ENCODE data around the gene EID2. TPM values are rescaled to one million over a fixed set of nuclear protein-coding genes. Genes with fewer than 3 reads are reported as not detected.

The EID2 gene
- polyA plus RNA-seq, 4 donors = 9.9 to 13.4 (median 11.9) TPM

- Histone ChIP-seq H3K36me3 (ENCODE audit: control insufficient read depth in 3 of 3, insufficient read depth in 2 of 3, low read depth in 1 of 3, low read length in 3 of 3) (no peaks in the 10 kb centered on the region), H3K9me3 (ENCODE audit: control insufficient read depth in 2 of 2, insufficient read depth in 1 of 2, low read depth in 1 of 2, low read length in 1 of 2) (no peaks in the 10 kb centered on the region), H3K4me3 (ENCODE audit: low read depth in 1 of 3, low read length in 3 of 3) (no peak overlapping the region), H3K4me1 (ENCODE audit: control insufficient read depth in 3 of 3, insufficient read depth in 2 of 3, low read depth in 1 of 3, low read length in 2 of 3) (peaks cover 0 to 5% (median 2%) of the 10 kb centered on the region in 3 donors), H3K27me3 (ENCODE audit: control insufficient read depth in 3 of 3, insufficient read depth in 3 of 3, low read length in 3 of 3) (peaks cover 7 to 53% (median 35%) of the 10 kb centered on the region in 3 donors), H3K27ac (ENCODE audit: low read depth in 1 of 3, low read length in 2 of 3) (no peak overlapping the region)
- DNase-seq (no peak), FAIRE-seq (no peak)
- 44 to 50% (median 45%) methylated on average over 6 of the region's 6 CpGs for WGBS, 3 donors
Observed at GRCh38 chr19:39516270-39516669, 23.7 kb downstream of the EID2 start.

- peak overlapping the region in 2 of 3 donors; percentile 2 to 35 for H3K4me3 ChIP-seq (ENCODE audit: low read depth in 1 of 3, low read length in 3 of 3)
- 3 to 6% (median 5%) methylated on average over 42 to 44 of the region's 44 CpGs for WGBS, 3 donors
- DNase-seq (peak in 1 of 2 donors; percentile 26), FAIRE-seq (no peak)
- H3K36me3 ChIP-seq (ENCODE audit: control insufficient read depth in 3 of 3, insufficient read depth in 2 of 3, low read depth in 1 of 3, low read length in 3 of 3) = no peaks in the 10 kb centered on the region
- peaks cover 7 to 53% (median 35%) of the 10 kb centered on the region in 3 donors for H3K27me3 ChIP-seq (ENCODE audit: control insufficient read depth in 3 of 3, insufficient read depth in 3 of 3, low read length in 3 of 3)
- H3K27ac ChIP-seq (ENCODE audit: low read depth in 1 of 3, low read length in 2 of 3) = no peak overlapping the region
- H3K4me1 ChIP-seq (ENCODE audit: control insufficient read depth in 3 of 3, insufficient read depth in 2 of 3, low read depth in 1 of 3, low read length in 2 of 3) = peaks cover 0 to 5% (median 2%) of the 10 kb centered on the region in 3 donors
- H3K9me3 ChIP-seq (ENCODE audit: control insufficient read depth in 2 of 2, insufficient read depth in 1 of 2, low read depth in 1 of 2, low read length in 1 of 2) = no peaks in the 10 kb centered on the region
Observed at GRCh38 chr19:39515551-39516191, 24.3 kb downstream of the EID2 start.

GRCh38 chr19:39514840-39515550, 25.0 kb downstream of the EID2 start, which contains the start of gene SELENOV:
SELENOV (plus strand) TSS chr19:39515139; CDS start chr19:39515213, 74 bp downstream.
- Histone ChIP-seq H3K27ac (ENCODE audit: low read depth in 1 of 3, low read length in 2 of 3) (no peak within 1 kb of the TSS), H3K4me1 (ENCODE audit: control insufficient read depth in 3 of 3, insufficient read depth in 2 of 3, low read depth in 1 of 3, low read length in 2 of 3) (peaks cover 0 to 5% (median 2%) of the 10 kb centered on the region in 3 donors), H3K27me3 (ENCODE audit: control insufficient read depth in 3 of 3, insufficient read depth in 3 of 3, low read length in 3 of 3) (peaks cover 7 to 53% (median 35%) of the 10 kb centered on the region in 3 donors), H3K9me3 (ENCODE audit: control insufficient read depth in 2 of 2, insufficient read depth in 1 of 2, low read depth in 1 of 2, low read length in 1 of 2) (no peaks in the 10 kb centered on the region), H3K4me3 (ENCODE audit: low read depth in 1 of 3, low read length in 3 of 3) (peak within 1 kb of the TSS in 2 of 3 donors; percentile 2 to 35), H3K36me3 (ENCODE audit: control insufficient read depth in 3 of 3, insufficient read depth in 2 of 3, low read depth in 1 of 3, low read length in 3 of 3) (no peaks in the 10 kb centered on the region)
- 1 to 4% (median 4%) methylated on average over 48 to 56 of the region's 56 CpGs for WGBS, 3 donors
- no peak for FAIRE-seq
- peak in 1 of 2 donors; percentile 32 for DNase-seq

- H3K36me3 ChIP-seq (ENCODE audit: control insufficient read depth in 3 of 3, insufficient read depth in 2 of 3, low read depth in 1 of 3, low read length in 3 of 3) = no peaks in the 10 kb centered on the region
- FAIRE-seq (no peak), DNase-seq (no peak)
- no peak overlapping the region for H3K4me3 ChIP-seq (ENCODE audit: low read depth in 1 of 3, low read length in 3 of 3)
- H3K9me3 ChIP-seq (ENCODE audit: control insufficient read depth in 2 of 2, insufficient read depth in 1 of 2, low read depth in 1 of 2, low read length in 1 of 2) = no peaks in the 10 kb centered on the region
- 34 to 63% (median 51%) methylated on average over 2 of the region's 2 CpGs for WGBS, 3 donors
- H3K27me3 ChIP-seq (ENCODE audit: control insufficient read depth in 3 of 3, insufficient read depth in 3 of 3, low read length in 3 of 3) = peaks cover 10 to 57% (median 36%) of the 10 kb centered on the region in 3 donors
- no peak overlapping the region for H3K27ac ChIP-seq (ENCODE audit: low read depth in 1 of 3, low read length in 2 of 3)
- H3K4me1 ChIP-seq (ENCODE audit: control insufficient read depth in 3 of 3, insufficient read depth in 2 of 3, low read depth in 1 of 3, low read length in 2 of 3) = peaks cover 0 to 5% (median 2%) of the 10 kb centered on the region in 3 donors
Observed at GRCh38 chr19:39512988-39513387, 27.0 kb downstream of the EID2 start.

GRCh38 chr19:39509233-39509632, 30.7 kb downstream of the EID2 start:
- Histone ChIP-seq H3K4me1 (ENCODE audit: control insufficient read depth in 3 of 3, insufficient read depth in 2 of 3, low read depth in 1 of 3, low read length in 2 of 3) (peaks cover 0 to 5% (median 0%) of the 10 kb centered on the region in 3 donors), H3K9me3 (ENCODE audit: control insufficient read depth in 2 of 2, insufficient read depth in 1 of 2, low read depth in 1 of 2, low read length in 1 of 2) (no peaks in the 10 kb centered on the region), H3K4me3 (ENCODE audit: low read depth in 1 of 3, low read length in 3 of 3) (no peak overlapping the region), H3K27ac (ENCODE audit: low read depth in 1 of 3, low read length in 2 of 3) (no peak overlapping the region), H3K27me3 (ENCODE audit: control insufficient read depth in 3 of 3, insufficient read depth in 3 of 3, low read length in 3 of 3) (peaks cover 21 to 58% (median 32%) of the 10 kb centered on the region in 3 donors), H3K36me3 (ENCODE audit: control insufficient read depth in 3 of 3, insufficient read depth in 2 of 3, low read depth in 1 of 3, low read length in 3 of 3) (no peaks in the 10 kb centered on the region)
- 26 to 61% (median 43%) methylated on average over 2 of the region's 2 CpGs for WGBS, 3 donors
- FAIRE-seq (no peak), DNase-seq (no peak)

- 76 to 87% (median 82%) methylated on average over 9 of the region's 9 CpGs for WGBS, 3 donors
- peaks cover 15 to 58% (median 26%) of the 10 kb centered on the region in 3 donors for H3K27me3 ChIP-seq (ENCODE audit: control insufficient read depth in 3 of 3, insufficient read depth in 3 of 3, low read length in 3 of 3)
- H3K36me3 ChIP-seq (ENCODE audit: control insufficient read depth in 3 of 3, insufficient read depth in 2 of 3, low read depth in 1 of 3, low read length in 3 of 3) = no peaks in the 10 kb centered on the region
- H3K4me3 ChIP-seq (ENCODE audit: low read depth in 1 of 3, low read length in 3 of 3) = no peak overlapping the region
- no peaks in the 10 kb centered on the region for H3K9me3 ChIP-seq (ENCODE audit: control insufficient read depth in 2 of 2, insufficient read depth in 1 of 2, low read depth in 1 of 2, low read length in 1 of 2)
- DNase-seq (no peak), FAIRE-seq (no peak)
- H3K4me1 ChIP-seq (ENCODE audit: control insufficient read depth in 3 of 3, insufficient read depth in 2 of 3, low read depth in 1 of 3, low read length in 2 of 3) = peaks cover 0 to 5% (median 0%) of the 10 kb centered on the region in 3 donors
- H3K27ac ChIP-seq (ENCODE audit: low read depth in 1 of 3, low read length in 2 of 3) = no peak overlapping the region
Observed at GRCh38 chr19:39508629-39509028, 31.3 kb downstream of the EID2 start.

- peak overlapping the region in 1 of 3 donors; percentile 24 for H3K4me3 ChIP-seq (ENCODE audit: low read depth in 1 of 3, low read length in 3 of 3)
- FAIRE-seq (no peak), DNase-seq (no peak)
- H3K27ac ChIP-seq (ENCODE audit: low read depth in 1 of 3, low read length in 2 of 3) = no peak overlapping the region
- peaks cover 14 to 59% (median 26%) of the 10 kb centered on the region in 3 donors for H3K27me3 ChIP-seq (ENCODE audit: control insufficient read depth in 3 of 3, insufficient read depth in 3 of 3, low read length in 3 of 3)
- no peaks in the 10 kb centered on the region for H3K9me3 ChIP-seq (ENCODE audit: control insufficient read depth in 2 of 2, insufficient read depth in 1 of 2, low read depth in 1 of 2, low read length in 1 of 2)
- H3K36me3 ChIP-seq (ENCODE audit: control insufficient read depth in 3 of 3, insufficient read depth in 2 of 3, low read depth in 1 of 3, low read length in 3 of 3) = no peaks in the 10 kb centered on the region
- peaks cover 0 to 5% (median 0%) of the 10 kb centered on the region in 3 donors for H3K4me1 ChIP-seq (ENCODE audit: control insufficient read depth in 3 of 3, insufficient read depth in 2 of 3, low read depth in 1 of 3, low read length in 2 of 3)
- WGBS, 3 donors = 31 to 41% (median 34%) methylated on average over 24 of the region's 24 CpGs
Observed at GRCh38 chr19:39507715-39508364, 32.1 kb downstream of the EID2 start.
